GM12878 (cell line): Measurements from ENCODE around the gene PPP4R4. TPM values are rescaled to one million over a fixed set of nuclear protein-coding genes. Genes with fewer than 3 reads are reported as not detected.

ENCODE experiments used
- ATAC-seq: fragments of 200-7000 bp; cut with Tn5 transposase; 3 replicates; pipeline ENCODE4 v1.9.1; 2020; ENCODE audit warnings: mild to moderate bottlenecking, moderate library complexity
- BruUV-seq: library from RNA; stranded (reverse); fragments of 400-500 nt; replicated peaks from 2 replicates; lab custom pipeline; 2021; lab: Mats Ljungman, UMichigan
- CTCF ChIA-PET: fragments of 300-600 bp; sonication (Branson Sonifier 250); formaldehyde crosslinking; extraction: SDS; loops from one replicate; lab custom pipeline; 2021; ENCODE audit warnings: inconsistent platforms; lab: Yijun Ruan, JAX
- POLR2A ChIA-PET: fragments of 350-600 bp; formaldehyde crosslinking; extraction: SDS; loops from one replicate; lab custom pipeline; 2021; ENCODE audit warnings: inconsistent platforms; lab: Charles Lee
- RAD21 ChIA-PET: fragments of 300-600 bp; sonication (Branson Sonifier 250); formaldehyde crosslinking; loops from one replicate; lab custom pipeline; 2023; ENCODE audit warnings: antibody characterized with exemption; ENCODE audit not compliant: unreplicated experiment; lab: Charles Lee
- SMC1A ChIA-PET: fragments of 300-600 bp; sonication (Branson Sonifier 250); formaldehyde crosslinking; loops from one replicate; lab custom pipeline; 2023; ENCODE audit not compliant: unreplicated experiment, uncharacterized antibody; lab: Charles Lee
- DNase-seq: peaks from one replicate; pipeline ENCODE4 v3.0.0-alpha.2; 2011; ENCODE audit warnings: low read depth, low spot score
- FAIRE-seq: peaks from 3 replicates; lab custom pipeline; 2011; peaks lifted over from hg19 to GRCh38; lab: Jason Lieb, UNC
- H2AFZ ChIP-seq: 2 replicates; pipeline ENCODE4 v1.6.0; 2011; ENCODE audit warnings: low read depth, low read length, control low read depth; ENCODE audit not compliant: control insufficient read depth
- H3K27ac ChIP-seq: 2 replicates; pipeline ENCODE4 v1.5.1; 2011; ENCODE audit warnings: control low read depth; ENCODE audit not compliant: control insufficient read depth, insufficient read depth
- H3K27me3 ChIP-seq, 2 experiments: replicated peaks in 1 of 2; 2 replicates each; pipeline versions ENCODE4 v1.6.0 to v1.6.1; 2011; ENCODE audit warnings: low read length in 1 of 2; ENCODE audit not compliant: control insufficient read depth in 2 of 2, insufficient read depth in 2 of 2
- H3K36me3 ChIP-seq, 2 experiments: 2 replicates each; pipeline ENCODE4 v1.5.1; 2011; ENCODE audit warnings: low read length in 1 of 2; ENCODE audit not compliant: control insufficient read depth in 2 of 2, insufficient read depth in 2 of 2
- H3K4me1 ChIP-seq: 2 replicates; pipeline ENCODE4 v1.6.1; 2011; ENCODE audit warnings: mild to moderate bottlenecking, low read length, moderate library complexity, mixed read lengths; ENCODE audit not compliant: control insufficient read depth, insufficient read depth
- H3K4me2 ChIP-seq: 2 replicates; pipeline ENCODE4 v1.6.0; 2011; ENCODE audit warnings: control low read depth; ENCODE audit not compliant: control insufficient read depth, insufficient read depth
- H3K4me3 ChIP-seq: fragments of 200-600 bp; sonication (generic); 2 replicates; pipeline ENCODE4 v1.5.1; 2016
- H3K79me2 ChIP-seq: 2 replicates; pipeline ENCODE4 v1.6.0; 2011; ENCODE audit warnings: low read length; ENCODE audit not compliant: control insufficient read depth, insufficient read depth
- H3K9ac ChIP-seq: 2 replicates; pipeline ENCODE4 v1.8.0; 2011; ENCODE audit warnings: low read length, control low read depth, mixed read lengths; ENCODE audit not compliant: control insufficient read depth, insufficient read depth
- H3K9me3 ChIP-seq: replicated peaks from 3 replicates; pipeline ENCODE4 v1.5.1; 2011; ENCODE audit warnings: mild to moderate bottlenecking, low read length; ENCODE audit not compliant: control insufficient read depth, insufficient read depth
- H4K20me1 ChIP-seq: 2 replicates; pipeline ENCODE4 v1.6.0; 2011; ENCODE audit not compliant: control insufficient read depth, insufficient read depth
- ASH2L ChIP-seq: fragments of 300-600, 200-600 bp; sonication (generic); IDR thresholded peaks from 2 replicates; pipeline ENCODE4 v1.6.1; 2017; ENCODE audit warnings: low read depth, mild to moderate bottlenecking, borderline replicate concordance
- BHLHE40 ChIP-seq, 2 experiments: fragments of 450-650 bp in 1 of 2; IDR thresholded peaks; 2 replicates each; pipeline ENCODE4 v1.6.1; 2011 to 2017; ENCODE audit warnings: low read depth in 2 of 2, borderline replicate concordance in 1 of 2, improper control_type of control experiment in 1 of 2, low read length in 1 of 2, mild to moderate bottlenecking in 1 of 2
- EZH2 ChIP-seq: IDR thresholded peaks from 2 replicates; pipeline ENCODE4 v1.6.1; 2012; ENCODE audit warnings: low read depth, mild to moderate bottlenecking, control low read depth, inconsistent platforms, low read length, borderline replicate concordance; ENCODE audit not compliant: control insufficient read depth
- HCFC1 ChIP-seq: fragments of 150-350 bp; IDR thresholded peaks from 2 replicates; pipeline ENCODE4 v1.6.1; 2014; ENCODE audit warnings: low read length
- HSF1 ChIP-seq: fragments of 150-350 bp; IDR thresholded peaks from 2 replicates; pipeline ENCODE4 v1.6.1; 2014; ENCODE audit warnings: mild to moderate bottlenecking, low read depth, low read length
- KAT2A ChIP-seq: conservative IDR thresholded peaks from 2 replicates; pipeline ENCODE4 v1.6.1; 2011; ENCODE audit warnings: low read depth, low read length; ENCODE audit not compliant: control insufficient read depth
- MEF2A ChIP-seq: IDR thresholded peaks from 2 replicates; pipeline ENCODE4 v1.6.1; 2011; ENCODE audit warnings: low read depth, mild to moderate bottlenecking, low read length, moderate library complexity; ENCODE audit not compliant: insufficient read depth
- NR2C1 ChIP-seq: fragments of 450-650 bp; IDR thresholded peaks from 2 replicates; pipeline ENCODE4 v1.6.1; 2017; ENCODE audit warnings: antibody characterized with exemption, mild to moderate bottlenecking, moderate library complexity
- PAX8 ChIP-seq: fragments of 450-650 bp; IDR thresholded peaks from 2 replicates; pipeline ENCODE4 v1.6.1; 2017; ENCODE audit warnings: mild to moderate bottlenecking, moderate library complexity
- PBX3 ChIP-seq: IDR thresholded peaks from 2 replicates; pipeline ENCODE4 v1.6.1; 2011; ENCODE audit warnings: mild to moderate bottlenecking, low read depth, low read length, moderate library complexity; ENCODE audit not compliant: insufficient replicate concordance
- YY1 ChIP-seq: IDR thresholded peaks from 2 replicates; pipeline ENCODE4 v1.6.1; 2011; ENCODE audit warnings: low read depth, mild to moderate bottlenecking, low read length
- WGBS: methylation state at CpG from one replicate; pipeline ENCODE4 v1.1.6; 2016; ENCODE audit warnings: low lambda C conversion rate; ENCODE audit not compliant: insufficient replicate concordance, insufficient coverage; ENCODE audit errors: missing lambda C conversion rate; 5-methylcytosine and 5-hydroxymethylcytosine counted together
- in situ Hi-C: fragments of 300-500 bp; cut with MboI; formaldehyde crosslinking; loops from 9 replicates; pipeline ENCODE4 v1.14.3; 2018; ENCODE audit warnings: mixed read lengths
- intact Hi-C: fragments of 100-400 bp; cut with micrococcal nuclease; formaldehyde crosslinking; loops from one replicate; pipeline ENCODE4 v1.14.2; 2022; ENCODE audit not compliant: unreplicated experiment
- polyA plus RNA-seq, 11 experiments: library from polyadenylated mRNA; depleted of rRNA in 4 of 11; unstranded in 6 of 11; stranded (reverse) in 5 of 11; fragments of >200 nt; fragmentation: Nextera tagmentation in 4 of 11; fragmentation: Illumina TruSeq in 1 of 11; extraction: Ambion mirVana in 4 of 11; extraction: Trizol in 1 of 11; gene quantifications; 1 replicate in 1 of 11; 2 replicates in 10 of 11; pipeline versions ENCODE4 v1.2.1 to v1.2.3, GENCODE V29; 2011 to 2016; ENCODE audit warnings: inconsistent platforms in 2 of 11, missing spikeins in 2 of 11, low read depth in 1 of 11
- total RNA-seq, 4 experiments: library from RNA; depleted of rRNA in 3 of 4; stranded (reverse); fragments of >200 nt in 3 of 4; fragmentation: Illumina TruSeq in 1 of 4; extraction: Trizol in 1 of 4; gene quantifications; 2 replicates each; pipeline versions ENCODE4 v1.2.1 to v1.2.3, GENCODE V29; 2013 to 2021

PPP4R4 gene
- total and polyA plus RNA-seq, 10 of the 15 experiments (the other 5 are each of a cell fraction or from before 2014, with no cell fraction given): 0.01 to 0.13 (median 0.08) TPM; not detected in 4

- ATAC-seq (no peak), FAIRE-seq (no peak), DNase-seq (no peak)
- H2AFZ ChIP-seq: no peak overlapping the region
- ChIA-PET SMC1A (no interaction called here), CTCF (interaction anchor here (1.7 kb wide), 1 partner anchor 22 kb away, joined by 7 read pairs; no protein-coding TSS in a partner anchor), POLR2A (no interaction called here)
- H3K27ac ChIP-seq: no peak overlapping the region
- WGBS: 21% methylated on average over 10 of the region's 10 CpGs
- H3K4me2 ChIP-seq: no peak overlapping the region
- in situ Hi-C loops (no loop called here), intact Hi-C loops (no loop called here)
- H3K9ac ChIP-seq: no peak overlapping the region
- H3K79me2 ChIP-seq: no peaks in the 10 kb centered on the region
- no peaks in the 10 kb centered on the region for H3K36me3 ChIP-seq
- no peak overlapping the region for H3K4me3 ChIP-seq
- no TSS peak for BruUV-seq
- TF ChIP-seq YY1: no peak
- TF ChIP-seq NR2C1: no peak
- no peak for TF ChIP-seq ASH2L
- TF ChIP-seq HSF1: no peak
- TF ChIP-seq BHLHE40 (IDR thresholded peaks at IDR 0.05; ENCODE audit: borderline replicate concordance in 1 of 2, low read depth in 2 of 2, low read length in 1 of 2): no peak
- no peak for TF ChIP-seq PBX3
- no peak for TF ChIP-seq EZH2
- TF ChIP-seq KAT2A: no peak
- TF ChIP-seq HCFC1: no peak
- no peak for TF ChIP-seq PAX8
- no peak for TF ChIP-seq MEF2A
- TF ChIP-seq, all 136 proteins: peak for 0
- Histone ChIP-seq H3K4me1 (peaks cover 3% of the 10 kb centered on the region; the same call in 1 of the 2 replicates), H4K20me1 (no peaks in the 10 kb centered on the region), H3K9me3 (no peaks in the 10 kb centered on the region; the same call in 1 of the 3 replicates), H3K27me3 (no peaks in the 10 kb centered on the region)
- RAD21 ChIA-PET: no interaction called here
Observed at GRCh38 chr14:94158239-94158883, 15.8 kb upstream of the PPP4R4 start.
